Colonic mucosa (tissue), 4 donors: Measurements from ENCODE around the gene SLC7A11. TPM values are rescaled to one million over a fixed set of nuclear protein-coding genes. Genes with fewer than 3 reads are reported as not detected.

Source experiments
- DNase-seq: peaks from one replicate; pipeline ENCODE4 v3.0.0-alpha.2; 2020
- H3K27ac ChIP-seq: fragments of 200-600 bp; one replicate; pipeline ENCODE4 v1.8.0; 2021
- H3K27me3 ChIP-seq: fragments of 200-600 bp; one replicate; pipeline ENCODE4 v1.8.0; 2021
- H3K36me3 ChIP-seq: fragments of 200-600 bp; one replicate; pipeline ENCODE4 v1.8.0; 2021
- H3K4me1 ChIP-seq: fragments of 200-600 bp; one replicate; pipeline ENCODE4 v1.8.0; 2021; ENCODE audit warnings: mild to moderate bottlenecking
- H3K4me3 ChIP-seq: fragments of 200-600 bp; one replicate; pipeline ENCODE4 v1.8.0; 2021
- H3K9ac ChIP-seq, 2 donors: one replicate each; pipeline ENCODE4 v1.7.0; 2013; ENCODE audit warnings: control low read depth in 2 of 2, low read depth in 2 of 2, low read length in 2 of 2
- H3K9me3 ChIP-seq: fragments of 200-600 bp; one replicate; pipeline ENCODE4 v1.8.0; 2021
- intact Hi-C: fragments of 100-400 bp; cut with DNase I; formaldehyde crosslinking; loops from one replicate; pipeline ENCODE4 v1.14.1; 2022
- total RNA-seq, 2 donors: library from RNA; stranded (reverse); fragmentation: NEBNext Ultra II Directional in 1 of 2; extraction: Animal tissue kit (Norgen Biotek cat#: 25700) in 1 of 2; gene quantifications; one replicate each; pipeline ENCODE4 v1.2.1, GENCODE V29; 2021
- TF ChIP-seq, protein P1 (sequence below): fragments of 200-600 bp; IDR thresholded peaks from one replicate; pipeline ENCODE4 v1.8.0; 2022; ENCODE audit warnings: antibody characterized with exemption, mild to moderate bottlenecking
- donor health status: healthy.
- donor health status: DM: no; HTN: no; CAD: no.
- donor health status: DM: no; HTN: no; CAD: no.

The SLC7A11 gene
- total RNA-seq, 2 donors from 2014 or later, result 2.9 to 3.8 TPM

DNA sequence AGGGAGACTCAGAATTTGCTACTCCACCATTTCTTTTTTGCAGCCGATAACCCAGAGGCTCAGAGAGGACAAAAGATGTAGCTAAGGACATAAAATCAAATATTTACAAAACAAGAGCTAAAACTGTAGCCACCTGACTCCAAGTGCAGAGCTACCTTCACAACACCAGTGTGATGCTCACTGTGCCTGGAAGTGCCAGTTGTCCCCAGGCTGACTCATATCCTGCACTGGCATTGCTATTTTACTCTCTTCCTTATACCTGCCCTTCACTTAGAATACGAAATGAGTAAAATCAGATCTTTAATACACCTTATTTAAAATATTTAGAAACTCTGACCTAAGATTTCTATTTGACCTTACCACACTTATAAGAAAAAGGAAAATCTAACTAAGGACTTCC lies 39.5 kb downstream of the SLC7A11 start:
- H3K9ac ChIP-seq, result no peak overlapping the region
- H3K36me3 ChIP-seq, result no peaks in the 10 kb centered on the region
- H3K4me1 ChIP-seq, result no peaks in the 10 kb centered on the region
- TF ChIP-seq, protein P1, sequence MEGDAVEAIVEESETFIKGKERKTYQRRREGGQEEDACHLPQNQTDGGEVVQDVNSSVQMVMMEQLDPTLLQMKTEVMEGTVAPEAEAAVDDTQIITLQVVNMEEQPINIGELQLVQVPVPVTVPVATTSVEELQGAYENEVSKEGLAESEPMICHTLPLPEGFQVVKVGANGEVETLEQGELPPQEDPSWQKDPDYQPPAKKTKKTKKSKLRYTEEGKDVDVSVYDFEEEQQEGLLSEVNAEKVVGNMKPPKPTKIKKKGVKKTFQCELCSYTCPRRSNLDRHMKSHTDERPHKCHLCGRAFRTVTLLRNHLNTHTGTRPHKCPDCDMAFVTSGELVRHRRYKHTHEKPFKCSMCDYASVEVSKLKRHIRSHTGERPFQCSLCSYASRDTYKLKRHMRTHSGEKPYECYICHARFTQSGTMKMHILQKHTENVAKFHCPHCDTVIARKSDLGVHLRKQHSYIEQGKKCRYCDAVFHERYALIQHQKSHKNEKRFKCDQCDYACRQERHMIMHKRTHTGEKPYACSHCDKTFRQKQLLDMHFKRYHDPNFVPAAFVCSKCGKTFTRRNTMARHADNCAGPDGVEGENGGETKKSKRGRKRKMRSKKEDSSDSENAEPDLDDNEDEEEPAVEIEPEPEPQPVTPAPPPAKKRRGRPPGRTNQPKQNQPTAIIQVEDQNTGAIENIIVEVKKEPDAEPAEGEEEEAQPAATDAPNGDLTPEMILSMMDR, result no peak
- intact Hi-C loops, result no loop called here
- no peak overlapping the region for H3K27ac ChIP-seq
- no peak for DNase-seq
- H3K9me3 ChIP-seq, result no peaks in the 10 kb centered on the region
- H3K4me3 ChIP-seq, result no peak overlapping the region
- no peaks in the 10 kb centered on the region for H3K27me3 ChIP-seq

DNA sequence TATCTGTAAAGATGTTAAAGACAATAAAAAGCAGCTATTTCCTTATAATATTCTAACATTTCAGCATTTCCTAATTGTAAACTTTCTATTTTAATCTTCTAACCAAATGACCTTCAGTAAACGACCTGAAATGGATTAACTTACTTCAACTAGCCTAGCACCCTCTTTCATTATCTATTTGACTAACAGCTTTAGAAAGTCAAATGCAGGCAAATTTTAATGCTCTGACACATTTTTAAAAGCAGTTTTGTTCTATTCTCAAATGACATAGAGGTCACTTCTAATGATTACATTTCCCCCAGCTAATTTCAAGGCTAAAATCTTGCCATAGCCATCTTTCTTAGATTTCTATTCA lies 41.9 kb downstream of the SLC7A11 start:
- peak overlapping the region; percentile 68 for H3K27ac ChIP-seq
- no peak overlapping the region for H3K4me3 ChIP-seq
- no peaks in the 10 kb centered on the region for H3K36me3 ChIP-seq
- DNase-seq, result no peak
- TF ChIP-seq, protein P1, result no peak
- no peaks in the 10 kb centered on the region for H3K27me3 ChIP-seq
- no peaks in the 10 kb centered on the region for H3K4me1 ChIP-seq
- no peak overlapping the region for H3K9ac ChIP-seq
- intact Hi-C loops, result no loop called here
- no peaks in the 10 kb centered on the region for H3K9me3 ChIP-seq

DNA sequence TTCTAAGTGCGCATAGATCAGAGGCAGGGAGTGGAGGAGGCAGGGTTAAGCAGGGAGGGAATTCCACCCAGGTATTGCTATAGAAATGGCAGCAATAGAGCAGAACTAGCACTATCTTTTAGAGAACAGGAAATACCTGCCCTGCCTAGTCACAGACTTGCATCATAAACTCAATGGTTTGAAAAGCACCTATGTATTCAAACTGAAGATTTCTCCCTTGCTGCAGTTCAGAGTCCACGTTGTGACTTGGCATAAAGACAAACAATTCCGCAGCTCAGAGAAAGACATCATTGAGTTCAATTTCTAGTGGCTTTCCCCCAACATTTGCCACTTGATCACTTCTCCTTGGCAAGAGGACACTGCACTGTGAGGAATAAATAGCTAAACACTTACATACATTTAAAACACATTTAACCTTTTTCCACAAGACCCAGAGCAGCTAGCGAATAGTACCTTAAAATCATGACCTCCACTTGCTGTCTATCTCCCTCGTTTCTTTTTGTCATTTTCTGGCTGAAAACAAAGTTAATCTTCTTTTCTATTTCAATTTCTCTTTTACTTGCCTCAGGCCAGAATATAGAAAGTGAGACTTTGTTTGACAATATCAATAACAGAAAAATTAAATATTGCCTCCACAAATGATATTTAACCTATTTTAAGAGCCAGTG lies 42.4 kb downstream of the SLC7A11 start:
- H3K9ac ChIP-seq, result no peak overlapping the region
- no peaks in the 10 kb centered on the region for H3K4me1 ChIP-seq
- H3K9me3 ChIP-seq, result no peaks in the 10 kb centered on the region
- DNase-seq, result peak; percentile 75
- TF ChIP-seq, protein P1, result no peak
- no peaks in the 10 kb centered on the region for H3K27me3 ChIP-seq
- no peak overlapping the region for H3K4me3 ChIP-seq
- intact Hi-C loops, result no loop called here
- H3K27ac ChIP-seq, result peak overlapping the region; percentile 68
- no peaks in the 10 kb centered on the region for H3K36me3 ChIP-seq

DNA sequence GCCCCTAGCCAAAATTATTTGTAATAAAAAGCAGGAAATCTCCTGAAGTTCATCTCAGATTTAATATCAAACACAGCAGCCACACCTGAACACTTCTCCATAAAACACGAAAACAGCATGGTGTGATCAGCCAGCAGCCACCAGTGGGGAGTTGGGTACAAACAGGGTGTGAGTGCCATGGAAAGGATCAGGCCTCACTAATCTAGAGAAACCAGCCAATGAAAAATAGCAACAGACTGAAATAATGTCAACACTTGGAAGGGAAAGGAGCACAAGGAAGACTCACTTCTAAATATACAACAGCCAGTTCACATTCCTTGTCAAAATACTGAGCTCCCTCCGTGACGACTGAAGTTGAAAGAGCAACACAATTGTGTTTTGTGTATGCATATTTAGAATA lies 46.0 kb downstream of the SLC7A11 start:
- DNase-seq, result no peak
- H3K9me3 ChIP-seq, result no peaks in the 10 kb centered on the region
- no peak overlapping the region for H3K4me3 ChIP-seq
- no peak overlapping the region for H3K9ac ChIP-seq
- TF ChIP-seq, protein P1, result no peak
- H3K36me3 ChIP-seq, result no peaks in the 10 kb centered on the region
- intact Hi-C loops, result no loop called here
- H3K27ac ChIP-seq, result no peak overlapping the region
- no peaks in the 10 kb centered on the region for H3K4me1 ChIP-seq
- no peaks in the 10 kb centered on the region for H3K27me3 ChIP-seq

DNA sequence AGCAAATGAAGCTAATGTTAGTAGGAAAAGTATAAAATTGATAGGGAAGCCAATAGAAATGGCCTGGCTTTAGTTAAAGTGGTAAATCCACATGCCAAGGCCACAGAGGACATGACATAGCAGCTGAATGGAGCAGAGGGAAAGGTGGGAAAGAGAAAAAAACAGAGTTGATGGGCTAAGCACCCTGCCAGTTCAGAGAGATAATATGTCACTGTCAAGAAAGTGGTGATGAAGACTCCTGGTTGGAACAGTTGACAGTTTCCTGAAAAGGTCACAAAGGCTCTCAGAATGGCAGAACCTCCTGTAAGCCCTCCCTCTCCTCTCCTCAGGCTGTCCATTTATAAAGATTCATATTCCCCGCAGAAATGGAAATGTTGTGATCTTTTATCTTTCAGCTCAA lies 48.2 kb downstream of the SLC7A11 start:
- intact Hi-C loops, result no loop called here
- no peaks in the 10 kb centered on the region for H3K27me3 ChIP-seq
- no peak overlapping the region for H3K9ac ChIP-seq
- no peak overlapping the region for H3K4me3 ChIP-seq
- H3K27ac ChIP-seq, result no peak overlapping the region
- TF ChIP-seq, protein P1, result no peak
- no peaks in the 10 kb centered on the region for H3K4me1 ChIP-seq
- no peaks in the 10 kb centered on the region for H3K36me3 ChIP-seq
- DNase-seq, result no peak
- H3K9me3 ChIP-seq, result no peaks in the 10 kb centered on the region
